GM18907 (cell line): Measurements from ENCODE around the gene AMIGO1.

Experiments used
- ATAC-seq: cut with Tn5 transposase; IDR thresholded peaks from one replicate; pipeline ENCODE4 v1.9.1; 2021; ENCODE audit warnings: mild to moderate bottlenecking, moderate library complexity; ENCODE audit not compliant: unreplicated experiment

The AMIGO1 gene

GRCh38 chr1:109532365-109533136, 23.0 kb upstream of the AMIGO1 start:
- peak; percentile 78 for ATAC-seq

DNA sequence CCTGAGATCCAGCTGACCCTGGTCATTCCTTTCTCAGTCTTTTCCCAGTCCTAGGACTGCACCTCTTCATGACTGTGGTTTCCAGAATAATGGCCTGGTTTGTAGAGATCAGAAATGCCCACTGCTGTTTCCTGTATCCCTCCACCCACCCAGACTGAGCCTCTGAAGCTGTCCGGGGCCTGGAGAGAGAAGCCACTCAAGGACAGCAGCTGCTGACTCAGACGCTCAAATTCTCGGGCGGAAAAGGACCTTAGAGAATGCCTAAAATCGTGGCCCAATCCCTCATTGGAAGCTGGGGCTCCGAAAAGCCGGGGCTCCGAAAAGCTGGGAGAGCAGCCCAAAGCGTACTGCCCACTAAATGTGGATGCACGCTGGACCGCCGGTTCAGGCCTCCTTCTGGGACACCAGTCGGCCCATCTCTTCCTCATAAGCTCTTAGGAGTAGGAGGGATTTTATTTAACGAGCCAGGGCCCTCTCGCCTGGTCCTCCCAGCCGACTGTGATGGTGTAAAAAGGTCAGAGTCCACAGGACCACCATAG, 22.4 kb upstream of the AMIGO1 start:
- no peak for ATAC-seq

- no peak for ATAC-seq
These were observed 21.9 kb upstream of the AMIGO1 start for GRCh38 chr1:109531380-109531779.

GRCh38 chr1:109530457-109531087, 21.0 kb upstream of the AMIGO1 start:
- no peak for ATAC-seq

DNA sequence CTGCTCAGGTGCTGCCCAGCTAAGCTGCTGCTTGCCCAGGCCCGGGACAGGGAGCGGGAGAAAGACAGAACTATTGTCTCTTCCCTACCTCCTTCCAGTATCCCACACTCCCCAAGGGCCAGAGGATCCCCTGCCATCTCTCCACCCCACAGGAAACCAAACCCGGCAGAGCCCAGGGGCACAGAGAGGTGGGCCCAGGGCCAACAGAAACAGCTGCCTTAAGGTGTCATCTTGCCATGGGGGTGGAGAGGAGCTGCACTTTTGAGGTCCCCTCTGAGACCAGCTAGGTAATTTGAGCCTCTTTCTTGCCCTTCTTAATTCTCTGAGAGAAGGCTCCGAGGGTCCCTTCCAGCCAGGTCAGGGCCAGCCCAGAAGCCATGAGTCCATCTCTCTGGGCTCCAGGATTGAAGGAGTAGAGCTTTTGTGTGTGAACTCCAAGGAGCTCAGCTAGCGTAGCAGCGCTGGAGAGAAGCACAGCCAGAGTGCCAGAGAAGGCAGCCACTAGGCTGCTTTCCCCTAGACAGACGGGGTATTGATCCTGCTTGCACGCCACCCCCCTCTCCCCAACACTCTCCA, 20.4 kb upstream of the AMIGO1 start:
- no peak for ATAC-seq

DNA sequence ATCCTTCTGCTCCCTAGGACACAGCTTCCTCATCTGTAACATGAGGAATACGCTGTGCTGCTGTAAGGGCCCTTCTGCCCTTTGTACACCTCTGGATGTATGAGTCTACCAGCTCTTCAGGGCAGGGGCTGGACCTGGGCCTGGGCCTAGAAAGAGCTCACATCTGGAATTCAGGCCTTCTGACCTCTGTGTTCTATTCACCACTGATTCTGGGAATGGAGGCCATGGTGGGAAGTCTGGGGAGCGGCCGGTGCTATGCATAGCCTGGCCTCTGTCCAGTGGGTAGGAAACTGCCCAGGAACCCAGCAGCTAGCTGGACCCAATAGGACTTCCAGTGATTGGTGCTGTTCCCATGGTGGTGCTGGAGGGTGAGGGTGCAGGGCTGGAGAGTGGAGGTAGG, 19.2 kb upstream of the AMIGO1 start:
- ATAC-seq: no peak

- ATAC-seq: no peak
These were observed 18.5 kb upstream of the AMIGO1 start for GRCh38 chr1:109527846-109528695.

DNA sequence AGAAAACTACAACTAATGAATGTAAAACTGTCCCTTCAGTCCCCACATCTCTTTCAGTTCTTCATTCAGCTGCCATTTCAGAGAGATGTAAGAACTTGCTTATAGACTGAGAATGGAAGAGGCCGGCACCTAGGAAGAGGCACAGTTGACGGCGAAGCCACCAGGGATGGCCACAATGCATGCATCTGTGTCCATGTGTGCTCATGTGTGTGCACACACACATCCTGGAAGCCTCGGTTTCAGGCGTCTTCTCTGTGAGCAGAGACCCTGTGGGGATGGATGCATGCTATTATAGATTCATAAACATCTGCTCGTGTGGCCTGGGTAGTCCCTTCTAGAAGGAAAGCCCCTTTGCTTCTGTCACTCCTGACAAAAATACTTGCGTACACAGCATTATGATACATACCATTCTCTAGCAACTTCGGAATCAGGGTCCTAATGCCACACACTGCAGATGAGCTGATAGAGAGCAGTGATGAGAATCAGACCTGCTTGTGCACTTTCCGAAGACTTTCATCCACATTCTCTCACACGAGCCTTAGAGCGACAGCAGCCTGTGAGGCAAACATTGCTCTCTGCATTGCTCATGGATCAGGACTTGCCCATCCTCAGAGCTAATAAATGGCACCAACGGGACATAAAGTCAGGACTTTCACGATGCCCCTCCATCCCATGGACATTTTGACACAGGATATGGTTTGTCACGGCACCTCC, 17.7 kb upstream of the AMIGO1 start:
- ATAC-seq: peak; percentile 65

DNA sequence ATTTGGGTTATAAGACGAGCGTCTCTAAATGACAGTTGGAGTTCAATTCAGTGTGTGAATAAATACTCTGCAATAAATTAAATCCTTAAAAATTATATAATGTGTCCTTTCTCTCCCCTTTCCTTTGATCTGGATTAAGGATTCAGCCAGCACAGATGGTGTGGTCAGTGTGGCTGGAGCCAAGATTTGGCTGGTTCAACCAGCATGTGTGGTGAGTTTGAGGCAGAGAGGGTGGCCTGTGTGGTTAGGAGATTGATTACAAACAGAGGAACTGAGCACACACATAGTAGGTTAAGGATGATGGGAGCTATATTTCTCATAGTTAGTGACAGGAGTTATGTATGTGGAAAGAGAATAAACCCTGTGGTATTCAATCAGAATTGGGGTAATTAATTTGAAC, 14.2 kb upstream of the AMIGO1 start:
- no peak for ATAC-seq

GRCh38 chr1:109522026-109522425, 12.5 kb upstream of the AMIGO1 start:
- no peak for ATAC-seq

- no peak for ATAC-seq
These were observed 11.8 kb upstream of the AMIGO1 start for GRCh38 chr1:109521002-109521951.

DNA sequence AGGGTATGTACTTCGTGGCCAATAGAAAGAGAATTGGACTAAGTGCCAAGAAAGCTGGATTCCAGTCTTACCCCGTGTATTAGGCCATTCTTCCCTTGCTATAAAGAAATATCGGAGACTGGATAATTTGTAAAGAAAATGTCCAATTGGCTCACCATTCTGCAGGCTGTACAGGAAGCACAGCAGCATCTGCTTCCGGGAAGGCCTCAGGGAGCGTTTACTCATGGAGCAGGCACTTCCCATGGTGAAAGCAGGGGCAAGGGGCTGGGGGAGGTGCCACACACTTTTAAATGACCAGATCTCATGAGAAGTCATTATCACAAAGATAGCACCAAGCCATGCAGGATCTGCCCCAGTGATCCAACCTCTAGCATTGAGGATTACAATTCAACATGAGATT, 7.8 kb upstream of the AMIGO1 start:
- ATAC-seq: no peak

DNA sequence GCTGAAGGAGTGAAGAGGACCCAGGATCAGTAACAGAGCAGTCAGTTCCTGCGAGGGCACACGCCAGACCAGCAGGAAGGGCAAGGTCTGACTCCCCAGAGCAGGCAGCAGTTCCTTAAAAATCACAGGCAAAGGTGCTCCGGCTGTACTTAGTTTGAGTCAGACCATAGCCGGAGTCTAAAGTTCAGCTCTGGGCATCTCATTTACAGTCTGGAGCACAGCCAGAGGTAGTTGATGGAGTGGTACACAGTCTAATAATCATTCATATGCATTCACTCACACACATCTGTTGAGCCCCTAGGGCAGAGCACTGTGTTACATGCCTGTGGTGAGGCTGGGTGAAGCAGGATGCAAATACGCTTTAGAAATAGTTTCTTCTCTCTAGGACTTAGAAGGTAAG, 7.3 kb upstream of the AMIGO1 start:
- no peak for ATAC-seq

- ATAC-seq: no peak
These were observed 5.3 kb upstream of the AMIGO1 start for GRCh38 chr1:109514846-109515245.

GRCh38 chr1:109513110-109513710, 3.7 kb upstream of the AMIGO1 start:
- no peak for ATAC-seq

GRCh38 chr1:109508873-109509175, 703 bp downstream of the AMIGO1 start:
- no peak for ATAC-seq

DNA sequence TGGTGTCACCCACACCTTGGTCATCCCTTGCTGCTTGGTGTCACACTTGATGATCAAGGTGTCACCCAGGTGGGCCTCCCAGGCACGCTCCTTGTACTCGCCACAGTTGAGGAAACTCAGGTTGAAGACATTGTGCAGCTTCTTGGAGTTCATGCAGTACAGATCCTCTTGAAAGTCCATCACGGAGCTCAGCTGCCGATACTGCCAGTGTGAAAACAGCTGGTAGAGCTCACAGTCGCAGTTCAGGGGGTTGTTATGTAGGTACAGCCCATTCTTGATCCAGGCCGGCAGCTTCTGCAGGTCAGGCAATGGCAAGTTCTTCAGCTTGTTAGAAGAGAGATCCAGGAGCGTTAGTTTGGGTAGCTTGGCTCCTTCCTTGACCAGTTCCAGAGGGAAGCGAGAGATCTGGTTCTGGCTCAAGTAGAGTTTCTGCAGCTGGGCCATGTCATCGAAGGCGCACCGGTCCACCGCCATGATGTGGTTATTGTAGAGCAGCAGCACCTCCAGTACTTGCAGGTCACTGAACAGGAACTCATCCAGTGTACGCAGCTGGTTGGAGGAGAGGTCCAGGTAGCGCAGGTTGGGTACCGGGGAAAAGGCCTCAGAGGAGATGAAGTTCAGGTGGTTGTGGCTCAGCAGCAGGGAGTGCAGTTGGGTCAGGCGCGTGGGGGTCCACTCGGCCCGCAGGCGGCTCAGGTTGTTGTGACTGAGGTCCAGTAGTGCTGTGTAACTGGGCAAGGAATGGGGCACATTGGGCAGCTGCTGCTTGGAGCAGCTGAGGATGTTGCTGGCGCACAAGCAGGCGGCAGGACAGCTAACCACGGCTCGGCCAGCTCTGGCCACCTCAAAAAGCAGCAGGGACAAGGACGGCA, 1.3 kb downstream of the AMIGO1 start:
- no peak for ATAC-seq

- ATAC-seq: no peak
These were observed 4.6 kb downstream of the AMIGO1 start for GRCh38 chr1:109504974-109505373.
